Measurements from ENCODE around the gene SLC51B.
"Not testable (repeated sequence)": the region's sequence is repeated elsewhere in the genome, so short reads cannot be mapped to it uniquely, and the experiment has no call there.

SLC51B gene

DNA sequence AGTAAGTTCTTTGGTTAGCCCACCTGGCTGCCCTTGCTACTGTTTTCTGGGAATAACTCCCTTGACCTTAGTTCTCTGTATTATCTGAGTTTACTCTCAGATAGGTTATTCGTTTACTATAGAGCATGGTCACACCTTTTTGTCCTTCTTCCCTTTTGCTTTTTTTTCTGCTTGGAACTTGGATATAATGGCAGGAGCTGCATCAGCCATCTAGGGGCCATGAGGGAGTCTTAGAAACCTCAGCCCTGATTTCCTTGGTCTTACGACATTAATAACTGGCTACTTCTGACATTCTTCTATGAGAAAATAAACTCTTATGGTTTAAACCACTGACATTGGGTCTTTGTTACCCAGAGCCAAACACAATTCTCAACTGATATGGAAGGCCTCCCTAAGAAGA is 3.4 kb upstream of the SLC51B start:
- no peak for DNase-seq (ENCODE audit: low spot score)

DNA sequence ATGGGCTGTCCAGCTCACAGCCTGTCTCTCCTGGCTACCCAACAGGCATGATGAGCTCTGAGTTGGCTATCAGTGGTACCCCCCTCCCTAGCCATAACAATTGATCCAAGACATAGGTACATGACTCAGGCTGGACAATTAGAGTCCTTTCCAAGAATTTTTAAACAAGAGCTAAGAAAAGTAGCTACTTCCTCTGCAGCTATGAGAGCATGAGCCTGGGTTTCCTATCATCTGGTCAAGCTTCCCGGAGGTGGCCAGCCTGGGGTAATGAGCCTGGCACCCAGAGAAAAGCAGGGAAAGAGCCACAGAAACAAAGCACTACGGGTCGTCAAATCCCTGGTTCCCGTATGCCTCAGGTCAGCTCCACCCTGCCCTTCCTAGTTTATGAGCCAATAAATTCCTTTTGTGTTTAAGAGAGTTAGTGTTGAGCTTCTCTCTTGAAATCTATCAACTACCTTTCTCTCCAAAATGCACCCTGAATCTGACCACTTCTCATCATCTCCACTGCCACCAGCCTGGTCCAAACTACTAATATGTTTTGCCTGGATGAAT is 2.3 kb upstream of the SLC51B start:
- peak; percentile 37 for DNase-seq (ENCODE audit: low spot score)

DNA sequence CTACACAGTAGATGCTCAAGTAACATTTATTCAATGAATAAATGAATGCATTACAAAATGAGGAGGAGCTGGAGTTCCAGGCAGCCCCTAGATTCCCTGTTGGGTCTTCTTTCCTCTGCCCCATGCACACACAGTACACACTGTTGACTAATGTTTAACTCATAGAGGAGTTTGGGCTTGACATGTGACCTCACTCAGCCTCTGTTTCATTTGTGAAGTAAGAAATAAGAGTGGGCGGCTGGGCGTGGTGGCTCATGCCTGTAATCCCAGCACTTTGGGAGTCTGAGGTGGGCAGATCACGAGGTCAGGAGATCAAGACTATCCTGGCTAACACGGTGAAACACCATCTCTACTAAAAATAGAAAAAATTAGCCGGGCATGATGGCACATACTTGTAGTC is 969 bp upstream of the SLC51B start:
- not testable (repeated sequence) for DNase-seq (ENCODE audit: low spot score)

DNA sequence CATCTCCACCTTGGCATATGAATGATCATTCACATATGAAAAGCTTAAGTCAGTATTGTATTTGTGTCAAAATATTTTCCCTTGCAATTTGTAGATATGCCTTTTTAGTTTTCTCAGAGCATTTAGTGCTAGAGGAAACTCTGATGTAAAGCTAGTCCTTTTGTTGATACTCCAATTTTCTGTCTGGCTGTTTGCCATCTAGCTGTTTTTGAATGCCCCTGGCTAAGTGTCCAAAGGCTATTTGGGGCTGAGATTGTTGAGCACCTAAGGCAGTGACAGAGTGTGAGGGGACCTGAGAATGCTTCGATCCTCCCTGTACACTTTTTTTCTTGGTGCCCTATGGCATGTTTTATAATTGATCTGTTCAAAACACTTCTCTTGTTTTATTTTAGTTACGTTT is 3.1 kb downstream of the SLC51B start:
- DNase-seq (ENCODE audit: low spot score): no peak

DNA sequence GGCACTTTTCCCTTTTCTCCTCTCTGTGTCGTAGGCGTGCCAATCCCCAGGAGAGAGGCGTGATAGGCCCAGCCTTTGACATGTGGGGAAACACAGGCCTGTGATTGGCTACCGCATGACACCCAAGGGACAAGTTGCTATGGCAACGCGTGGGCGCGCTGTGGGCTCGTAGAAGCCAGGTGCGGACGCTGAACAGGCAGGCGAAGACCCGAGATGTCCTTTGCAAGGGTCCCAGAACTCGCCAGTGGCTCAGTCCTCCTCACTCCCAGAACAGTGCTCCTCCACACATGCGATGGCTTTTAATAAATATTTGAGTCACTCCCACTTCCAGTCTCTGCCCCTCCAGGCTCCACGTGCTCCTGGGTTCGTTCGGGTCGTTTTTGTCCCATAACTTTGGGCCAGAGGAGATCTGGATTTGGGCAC is 4.2 kb downstream of the SLC51B start:
- DNase-seq (ENCODE audit: low spot score): peak; percentile 83

DNA sequence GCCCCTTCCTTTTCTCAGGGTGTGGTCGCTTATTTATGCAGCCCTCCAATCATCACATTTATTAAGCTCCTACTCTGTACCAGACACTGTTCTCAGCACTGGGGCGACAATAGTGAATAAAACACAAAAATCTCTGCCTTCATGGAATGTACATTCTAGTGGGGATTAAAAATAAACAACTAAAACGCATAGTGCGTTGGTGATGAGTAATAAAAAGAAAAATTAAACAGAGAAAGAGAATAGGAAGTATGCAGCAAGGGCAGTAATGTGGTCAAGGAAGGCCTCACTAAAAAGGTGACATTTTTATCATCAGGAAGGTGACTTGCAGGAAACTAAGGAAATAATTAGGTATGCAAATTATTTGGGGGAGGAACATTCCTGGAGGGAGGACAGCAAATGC is 5.1 kb downstream of the SLC51B start:
- no peak for DNase-seq (ENCODE audit: low spot score)

DNA sequence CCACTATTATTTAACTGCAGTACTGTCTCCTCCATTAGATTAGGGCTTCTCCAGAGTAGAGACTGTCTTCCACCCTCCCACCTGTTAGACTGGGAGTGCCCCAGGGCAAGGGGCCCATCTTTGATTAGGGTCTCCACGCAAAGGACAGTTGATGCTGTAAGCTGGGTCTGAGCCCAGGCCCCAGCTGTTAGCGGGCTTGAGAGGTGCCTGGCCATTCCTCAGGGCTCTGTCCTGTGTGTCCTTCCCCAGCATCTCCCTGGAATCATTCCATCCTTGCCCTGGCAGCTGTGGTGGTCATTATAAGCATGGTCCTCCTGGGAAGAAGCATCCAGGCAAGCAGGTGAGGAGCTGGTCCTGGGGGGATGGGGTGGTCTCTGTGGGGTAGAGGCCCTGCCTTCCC is 6.1 kb downstream of the SLC51B start:
- no peak for DNase-seq (ENCODE audit: low spot score)

DNA sequence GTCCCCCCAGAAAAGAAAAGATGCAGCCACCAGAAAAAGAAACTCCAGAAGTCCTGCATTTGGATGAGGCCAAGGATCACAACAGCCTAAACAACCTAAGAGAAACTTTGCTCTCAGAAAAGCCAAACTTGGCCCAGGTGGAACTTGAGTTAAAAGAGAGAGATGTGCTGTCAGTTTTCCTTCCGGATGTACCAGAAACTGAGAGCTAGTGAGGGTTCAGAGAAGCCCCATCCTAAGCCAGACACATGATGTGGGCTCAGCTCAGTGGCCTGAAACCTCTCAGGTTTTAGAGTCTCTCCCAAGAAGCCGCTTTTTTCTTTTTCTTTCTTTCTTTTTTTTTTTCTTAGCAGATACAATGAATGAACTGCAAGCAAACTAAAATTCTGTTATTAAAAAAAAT is 7.8 kb downstream of the SLC51B start:
- no peak for DNase-seq (ENCODE audit: low spot score)

DNA sequence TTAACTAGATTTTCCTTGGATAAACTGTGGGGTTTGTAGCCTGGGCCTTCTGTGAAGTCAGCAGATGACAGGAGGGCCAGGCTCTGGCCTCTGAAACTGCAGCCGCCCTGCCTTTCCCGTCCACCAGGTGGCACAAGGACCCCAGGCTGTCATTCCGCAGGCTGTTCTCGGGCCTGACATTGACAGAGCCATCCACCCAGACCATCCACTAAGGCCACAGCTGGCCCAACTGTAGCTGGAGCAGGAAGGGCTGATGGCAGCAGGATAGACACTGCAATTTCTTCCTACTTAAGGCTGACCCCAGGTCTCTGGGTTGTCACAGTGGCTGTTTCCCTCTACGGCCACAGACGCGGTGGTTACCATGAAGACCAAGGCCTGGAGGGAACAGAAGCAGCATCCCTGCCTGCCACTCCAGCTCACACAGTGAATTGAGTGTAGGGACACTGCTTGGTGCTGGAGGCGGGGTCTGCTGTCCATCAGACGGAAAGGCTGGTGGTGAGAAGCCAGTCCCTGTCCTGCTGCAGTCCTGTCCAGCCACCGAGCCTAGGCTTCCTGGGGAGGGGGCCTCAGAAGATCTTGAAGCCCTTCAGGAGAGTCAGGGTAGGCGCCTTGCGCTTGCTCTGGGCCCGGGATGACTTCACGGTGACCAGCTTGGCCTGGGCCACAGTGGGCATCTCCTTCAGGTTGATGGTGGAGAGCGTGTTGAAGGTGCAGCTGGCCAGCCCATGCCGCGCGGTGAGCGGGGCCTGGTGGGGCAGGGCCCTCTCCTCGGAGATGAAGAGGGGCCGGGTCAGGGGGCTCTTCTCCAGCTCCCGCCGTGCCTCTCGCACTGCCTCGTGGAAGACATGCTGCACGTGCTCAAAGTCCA is 9.4 kb downstream of the SLC51B start:
- DNase-seq (ENCODE audit: low spot score): peak; percentile 63

DNA sequence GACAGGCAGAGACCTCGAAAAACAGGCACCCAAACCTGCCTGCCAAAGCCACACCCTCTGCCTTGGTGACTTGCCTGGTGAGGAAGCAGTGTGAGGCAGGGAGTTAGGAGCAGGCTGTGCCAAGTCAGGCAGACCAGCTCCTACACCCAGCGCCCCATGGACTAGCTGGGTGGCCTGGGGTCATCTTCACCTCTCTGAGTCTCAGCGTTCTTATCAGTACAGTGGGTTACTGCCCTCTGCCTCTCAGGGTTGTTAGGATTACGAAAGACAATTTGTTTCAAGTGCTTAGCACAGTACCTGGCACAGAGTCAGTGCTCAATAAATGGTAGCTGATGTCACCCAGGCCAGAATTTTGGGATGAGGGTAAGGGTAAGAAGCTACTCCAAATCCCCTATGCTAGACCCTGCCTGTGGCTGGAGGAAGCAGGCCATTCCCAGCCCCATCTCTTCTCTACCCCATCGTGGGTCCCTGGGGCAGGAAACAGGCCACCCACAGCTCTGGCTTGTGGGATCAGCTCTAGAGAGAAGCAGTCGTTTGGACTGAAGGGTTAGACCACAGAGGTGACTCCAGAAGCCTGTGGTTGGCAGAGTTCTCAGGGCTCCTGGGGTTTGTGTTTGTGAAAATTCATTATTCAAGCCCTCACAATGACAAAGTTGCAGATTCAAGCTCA is 10.1 kb downstream of the SLC51B start:
- no peak for DNase-seq (ENCODE audit: low spot score)

DNA sequence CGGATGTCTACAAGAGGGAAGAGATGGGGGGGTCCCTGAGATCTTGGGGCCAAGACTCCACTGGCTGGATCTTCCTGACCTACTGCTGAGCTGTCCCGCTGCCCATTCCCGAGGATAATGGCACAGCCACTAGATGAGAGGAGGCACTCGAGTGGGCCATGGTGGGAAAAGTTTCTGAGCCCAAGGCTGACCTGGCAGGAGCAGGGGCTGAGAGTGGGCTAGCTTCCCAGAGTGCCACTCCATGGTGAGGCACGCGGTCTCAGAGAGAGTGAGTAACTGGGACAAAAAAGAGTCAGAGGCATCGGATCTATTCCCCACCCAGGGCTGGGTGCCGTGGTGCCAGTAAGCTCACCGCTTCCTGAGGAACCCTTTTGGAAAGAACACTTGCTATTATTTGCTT is 10.9 kb downstream of the SLC51B start:
- no peak for DNase-seq (ENCODE audit: low spot score)

DNA sequence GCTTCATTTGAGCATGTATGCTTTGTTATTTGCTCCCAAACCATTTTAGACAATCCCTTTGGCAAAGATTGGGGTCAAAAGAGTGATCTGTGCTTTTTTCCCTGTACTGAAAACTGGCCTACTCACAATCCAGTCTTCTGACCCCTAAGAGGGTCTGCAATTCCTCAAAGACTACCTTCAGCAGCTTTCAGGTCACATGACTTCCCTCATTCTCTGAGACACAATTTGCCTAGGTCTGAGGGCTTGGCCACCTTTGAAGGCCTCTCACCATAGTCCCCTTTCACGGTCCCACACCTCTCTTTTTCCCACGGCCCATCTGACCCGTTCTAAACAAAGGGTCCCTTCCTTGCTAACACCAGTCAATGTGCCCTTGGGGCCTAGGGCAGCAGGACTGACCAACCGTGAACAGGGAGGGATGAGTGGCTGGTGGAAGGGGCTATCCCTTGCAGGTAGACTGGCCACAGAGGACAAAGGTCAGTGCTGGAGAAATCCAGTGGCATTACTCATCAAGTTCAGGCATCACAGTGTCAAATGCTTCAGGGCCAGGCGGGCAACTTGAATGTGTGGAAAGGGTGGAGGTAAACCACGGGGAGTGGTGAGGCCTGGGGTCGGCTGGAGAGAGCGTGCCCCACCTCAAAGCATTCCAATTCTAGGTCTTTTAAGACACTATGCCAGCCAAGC is 11.8 kb downstream of the SLC51B start:
- no peak for DNase-seq (ENCODE audit: low spot score)

DNA sequence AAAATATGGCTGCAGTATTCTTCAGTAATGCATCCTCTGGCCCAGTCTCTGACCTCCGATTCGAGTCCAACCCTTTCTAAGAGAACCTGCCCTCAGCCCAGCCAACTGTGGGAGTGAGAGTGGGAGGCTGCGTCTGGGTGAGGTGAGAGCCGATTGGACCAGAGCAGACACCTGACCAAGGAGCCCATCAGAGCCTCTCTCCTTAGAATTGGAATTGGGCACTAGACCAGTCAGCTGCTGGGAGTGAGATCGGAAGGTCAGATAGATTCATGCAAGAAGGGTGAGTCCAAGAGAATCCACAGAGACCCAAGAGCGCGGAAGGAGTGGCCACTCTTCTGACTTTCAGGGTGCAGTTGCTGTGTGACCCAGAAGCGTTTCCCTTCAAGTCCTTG is 12.4 kb downstream of the SLC51B start:
- DNase-seq (ENCODE audit: low spot score): no peak

DNA sequence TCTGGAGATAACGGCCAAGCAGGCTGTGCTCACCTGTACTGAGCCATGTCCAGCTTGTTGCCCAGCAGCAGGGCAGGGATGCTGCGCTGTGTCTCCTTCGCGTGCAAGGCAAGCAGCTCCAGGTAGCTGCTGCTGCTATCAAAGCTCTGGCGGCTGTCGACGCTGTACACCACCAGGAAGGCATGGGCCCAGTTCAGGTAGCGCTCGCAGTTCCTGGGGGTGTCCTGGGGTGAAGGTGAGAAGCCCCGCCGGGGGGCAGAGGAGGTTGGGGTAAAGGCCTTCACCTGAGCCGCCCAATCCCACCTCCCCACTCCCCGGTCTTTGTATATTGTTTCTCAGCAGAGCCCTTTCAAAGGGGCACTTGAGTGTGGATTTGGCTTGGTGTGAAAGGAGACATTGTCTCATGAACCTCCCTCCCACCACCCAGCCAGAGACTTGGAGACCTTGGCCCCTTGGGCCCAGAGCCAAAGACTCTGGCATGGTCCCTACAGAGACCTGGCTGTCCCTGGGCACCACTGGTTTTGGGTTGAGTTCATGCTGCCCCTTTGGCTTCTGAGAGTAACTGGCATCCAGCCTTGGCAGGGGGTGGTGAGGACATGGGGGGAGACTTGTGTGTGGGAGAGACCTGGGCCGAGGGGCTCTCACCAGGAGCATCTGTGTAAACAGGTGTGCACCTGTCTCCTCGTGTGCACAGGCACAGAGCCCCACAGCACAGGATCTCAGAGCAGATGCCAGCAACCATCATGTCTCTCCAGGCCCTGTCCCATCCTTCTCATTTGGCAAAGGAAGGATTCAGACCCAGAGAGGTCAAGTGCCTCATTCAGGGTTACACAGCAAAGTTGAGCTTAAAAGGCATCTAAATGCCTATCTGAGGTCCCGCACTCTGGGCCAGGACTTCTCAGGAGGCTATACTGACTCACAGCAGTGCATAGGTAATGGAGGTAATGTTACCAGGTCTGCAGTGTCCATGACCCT is 13.5 kb downstream of the SLC51B start:
- no peak for DNase-seq (ENCODE audit: low spot score)

DNA sequence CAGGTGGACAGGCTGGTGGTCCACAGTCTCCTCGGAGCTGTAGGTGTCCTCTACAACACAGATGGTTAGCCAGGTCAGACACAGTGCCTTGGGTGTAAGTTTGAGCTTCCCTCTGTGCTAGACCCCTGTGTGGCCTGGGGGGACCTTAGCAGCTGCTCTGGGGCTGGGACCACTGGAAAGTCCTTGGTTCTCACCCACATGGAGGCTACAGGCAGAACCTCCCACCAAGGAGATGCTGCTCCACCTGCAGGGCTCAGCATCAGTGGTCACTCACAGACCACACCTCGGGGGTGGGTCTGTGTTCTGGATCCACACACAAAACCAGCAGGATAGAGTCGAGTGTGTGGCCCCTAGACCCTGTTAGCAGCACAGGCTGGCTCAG is 14.2 kb downstream of the SLC51B start:
- DNase-seq (ENCODE audit: low spot score): no peak

DNA sequence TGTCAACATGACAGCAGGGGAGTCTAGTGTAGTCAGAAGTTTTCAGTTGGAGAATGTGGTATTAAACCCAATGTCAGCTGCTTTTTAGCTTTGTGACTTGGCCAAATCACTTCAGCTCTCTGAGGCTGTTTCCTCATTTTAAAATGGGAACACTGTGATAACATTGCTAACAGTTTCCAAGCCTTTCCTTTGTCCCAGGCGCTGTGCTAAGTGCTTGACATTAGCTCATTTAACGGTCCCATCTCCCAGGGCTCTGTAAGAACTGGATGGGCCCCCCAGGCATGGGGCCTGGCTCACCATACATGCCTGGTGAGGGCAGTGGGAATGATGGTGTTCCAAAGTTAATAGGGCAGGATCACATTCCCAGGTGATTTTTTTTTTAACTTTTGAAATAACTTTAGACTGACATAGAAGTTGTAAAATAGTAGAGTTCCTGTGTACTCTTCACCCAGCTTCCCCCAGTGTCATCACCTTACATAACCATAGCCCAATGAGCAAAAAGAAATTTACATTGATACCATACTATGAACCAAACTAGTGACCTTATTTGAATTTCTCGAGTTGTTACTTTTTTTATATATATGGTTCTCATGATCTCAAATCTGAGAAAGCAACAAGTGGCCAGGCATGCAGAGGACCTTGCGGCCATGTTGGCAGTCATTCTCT is 14.9 kb downstream of the SLC51B start:
- no peak for DNase-seq (ENCODE audit: low spot score)

DNA sequence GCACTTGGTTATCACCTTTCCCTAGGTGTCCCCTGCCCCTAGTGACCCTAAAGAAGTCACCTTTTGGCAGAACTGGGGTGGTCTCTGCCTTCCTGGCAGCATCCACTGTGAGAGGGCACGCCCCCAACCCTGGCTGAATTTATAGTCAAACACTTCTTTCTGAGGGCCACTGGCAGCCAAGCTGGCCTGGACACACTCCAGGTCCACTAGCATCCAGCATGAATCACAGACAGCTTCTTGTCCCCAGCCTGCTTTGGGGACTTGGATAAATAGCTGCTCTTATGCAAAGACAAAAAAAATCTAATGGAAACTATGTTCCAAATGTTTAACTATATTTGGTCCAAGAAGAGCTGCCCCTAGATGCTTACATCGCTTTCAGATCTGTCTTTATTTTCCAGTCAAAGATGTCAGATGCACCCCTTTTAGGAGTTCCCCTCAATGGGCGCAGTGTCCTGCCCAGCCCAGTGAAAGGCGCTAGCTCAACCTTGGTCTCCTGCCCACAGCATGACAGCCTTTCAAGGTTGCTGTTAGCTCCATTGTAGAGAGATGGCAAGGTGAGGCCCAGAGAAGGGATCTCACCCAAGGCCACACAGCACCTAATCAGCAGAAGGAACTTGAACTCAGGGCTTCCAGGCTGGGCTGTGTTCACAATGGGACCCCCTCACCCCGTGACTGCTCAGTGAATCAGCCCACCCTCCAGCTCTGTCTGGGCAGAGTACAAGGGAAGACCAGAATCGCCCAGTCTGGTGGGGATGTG is 15.6 kb downstream of the SLC51B start:
- no peak for DNase-seq (ENCODE audit: low spot score)

DNA sequence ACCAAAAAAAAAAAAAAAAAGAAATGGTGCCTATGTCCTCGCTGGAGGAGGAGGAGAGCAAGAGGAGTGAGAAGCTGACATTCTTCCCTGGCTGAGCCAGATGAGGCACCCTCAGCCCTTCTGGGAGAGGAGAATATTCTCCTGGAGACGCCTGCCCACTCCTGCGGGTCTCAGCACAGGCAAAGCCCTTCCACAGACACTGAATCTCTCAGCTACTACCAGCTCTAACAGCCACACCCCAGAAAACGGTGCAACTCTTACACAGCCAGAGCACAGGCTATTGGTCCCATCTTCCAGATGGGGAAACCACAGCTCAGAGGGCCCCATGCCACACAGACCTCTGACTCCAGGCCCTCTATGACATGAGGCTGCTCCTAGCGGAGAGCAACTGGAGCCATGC is 16.9 kb downstream of the SLC51B start:
- no peak for DNase-seq (ENCODE audit: low spot score)

DNA sequence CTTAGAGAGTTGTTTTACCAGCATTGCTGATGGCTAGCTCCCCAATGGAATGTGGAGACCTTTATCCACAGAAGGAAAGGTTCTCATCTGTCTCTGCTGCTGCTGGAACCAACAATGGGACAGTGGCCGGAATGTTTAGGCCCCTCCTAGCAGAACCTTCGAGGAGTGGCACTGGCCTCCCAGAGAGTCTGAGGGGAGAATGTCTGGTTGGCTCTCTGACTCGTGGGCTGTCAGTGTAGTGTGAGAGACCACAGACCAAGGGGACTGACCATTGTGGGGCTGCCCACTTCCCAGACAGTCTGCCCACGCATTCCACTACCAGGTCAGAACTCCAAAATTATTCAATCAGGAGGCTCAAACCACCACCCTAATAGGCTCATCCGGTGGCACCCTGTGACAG is 17.5 kb downstream of the SLC51B start:
- DNase-seq (ENCODE audit: low spot score): no peak

DNA sequence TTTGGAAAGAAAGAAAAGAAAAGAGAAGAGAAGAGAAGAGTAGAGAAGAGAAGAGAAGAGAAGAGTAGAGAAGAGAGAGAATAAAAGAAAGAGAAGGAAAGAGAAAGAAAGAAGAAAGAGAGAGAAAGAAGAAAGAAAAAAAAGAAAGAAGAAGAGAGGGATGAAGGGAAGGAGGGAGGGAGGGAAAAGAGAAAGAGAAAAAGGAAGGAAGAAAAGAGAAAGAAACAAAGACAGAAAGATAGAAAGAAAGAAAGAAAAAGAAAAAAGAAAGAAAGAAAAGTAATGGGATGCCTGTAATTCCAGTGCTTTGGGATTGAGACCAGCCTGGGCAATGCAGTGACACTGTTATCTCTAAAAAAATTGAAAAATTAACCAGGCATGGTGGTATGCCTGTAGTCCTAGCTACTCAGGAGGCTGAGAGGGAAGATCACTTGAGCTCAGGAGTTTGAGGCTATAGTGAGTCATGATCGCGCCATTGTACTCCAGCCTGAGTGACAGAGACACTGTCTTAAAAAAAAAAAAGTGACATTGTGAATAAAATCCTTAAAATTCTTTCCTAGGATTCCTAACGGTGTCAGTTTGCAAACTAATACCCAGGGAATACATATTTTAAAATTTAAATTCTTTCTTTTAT is 20.9 kb downstream of the SLC51B start:
- no peak for DNase-seq (ENCODE audit: low spot score)

Data from kidney capillary endothelial cell (primary cell).